ENCODE data around the gene COBL.

The COBL gene

DNA sequence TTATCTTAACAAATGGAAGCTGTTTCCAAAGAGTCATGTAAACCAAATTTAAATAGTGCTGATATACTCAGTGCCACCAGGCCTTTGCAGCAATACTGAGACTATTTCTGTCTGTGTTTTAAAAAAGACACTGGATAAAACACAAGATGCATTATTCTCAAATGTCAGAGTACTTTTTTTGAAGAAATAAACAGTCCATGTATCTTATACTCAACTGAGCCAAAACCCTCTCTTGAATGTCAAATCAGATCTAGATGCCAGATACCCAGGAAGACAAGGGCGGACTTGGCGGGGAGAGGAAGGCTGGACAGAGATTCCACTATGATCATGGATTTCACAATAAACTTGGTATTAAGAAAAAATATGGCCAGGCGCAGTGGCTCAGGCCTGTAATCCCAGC lies 127.6 kb downstream of the COBL start:
- no peak for TF ChIP-seq FOXP2 (optimal IDR thresholded peaks at IDR 0.05; ENCODE audit: borderline replicate concordance, extremely low read depth, extremely low read length, insufficient read depth)
- no peak for TF ChIP-seq REST (IDR thresholded peaks at IDR 0.05; ENCODE audit: insufficient read depth in 1 of 2, low read depth in 2 of 2, low read length in 2 of 2)
- no peak for TF ChIP-seq TAF1 (IDR thresholded peaks at IDR 0.05; ENCODE audit: borderline replicate concordance, insufficient read depth, low read length)
- no peak for TF ChIP-seq POLR2AphosphoS5 (IDR thresholded peaks at IDR 0.05; ENCODE audit: low read depth, low read length)
- TF ChIP-seq SIN3A (IDR thresholded peaks at IDR 0.05; ENCODE audit: borderline replicate concordance, insufficient read depth, low read length) = no peak

DNA sequence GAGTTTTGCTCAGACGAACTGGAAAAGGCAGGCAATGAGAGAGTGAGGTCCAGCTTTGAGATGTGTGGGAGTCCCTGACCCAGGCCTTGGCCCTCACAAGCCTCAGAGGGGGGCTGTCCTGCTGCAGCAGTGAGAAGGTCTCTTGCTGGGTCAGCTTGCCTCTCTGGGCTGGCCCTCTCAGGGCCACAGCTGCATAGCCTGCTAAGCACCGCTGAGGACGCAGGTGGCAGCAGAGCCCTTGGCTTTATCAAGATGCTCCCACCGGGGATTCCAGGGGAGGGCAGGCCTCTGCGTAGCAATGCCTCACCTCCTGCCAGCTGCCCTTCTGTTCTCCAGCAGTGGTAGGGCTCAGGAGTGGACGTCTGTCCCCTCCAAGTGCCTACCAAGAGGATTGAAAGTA lies 128.7 kb downstream of the COBL start:
- TF ChIP-seq REST (IDR thresholded peaks at IDR 0.05; ENCODE audit: insufficient read depth in 1 of 2, low read depth in 2 of 2, low read length in 2 of 2) = no peak
- TF ChIP-seq FOXP2 (optimal IDR thresholded peaks at IDR 0.05; ENCODE audit: borderline replicate concordance, extremely low read depth, extremely low read length, insufficient read depth) = no peak
- no peak for TF ChIP-seq TAF1 (IDR thresholded peaks at IDR 0.05; ENCODE audit: borderline replicate concordance, insufficient read depth, low read length)
- TF ChIP-seq POLR2AphosphoS5 (IDR thresholded peaks at IDR 0.05; ENCODE audit: low read depth, low read length) = no peak
- no peak for TF ChIP-seq SIN3A (IDR thresholded peaks at IDR 0.05; ENCODE audit: borderline replicate concordance, insufficient read depth, low read length)

GRCh38 chr7:51186531-51186930 lies 130.1 kb downstream of the COBL start:
- TF ChIP-seq POLR2AphosphoS5 (IDR thresholded peaks at IDR 0.05; ENCODE audit: low read depth, low read length) (no peak), SIN3A (IDR thresholded peaks at IDR 0.05; ENCODE audit: borderline replicate concordance, insufficient read depth, low read length) (no peak), REST (IDR thresholded peaks at IDR 0.05; ENCODE audit: insufficient read depth in 1 of 2, low read depth in 2 of 2, low read length in 2 of 2) (no peak), TAF1 (IDR thresholded peaks at IDR 0.05; ENCODE audit: borderline replicate concordance, insufficient read depth, low read length) (no peak), FOXP2 (optimal IDR thresholded peaks at IDR 0.05; ENCODE audit: borderline replicate concordance, extremely low read depth, extremely low read length, insufficient read depth) (no peak)

DNA sequence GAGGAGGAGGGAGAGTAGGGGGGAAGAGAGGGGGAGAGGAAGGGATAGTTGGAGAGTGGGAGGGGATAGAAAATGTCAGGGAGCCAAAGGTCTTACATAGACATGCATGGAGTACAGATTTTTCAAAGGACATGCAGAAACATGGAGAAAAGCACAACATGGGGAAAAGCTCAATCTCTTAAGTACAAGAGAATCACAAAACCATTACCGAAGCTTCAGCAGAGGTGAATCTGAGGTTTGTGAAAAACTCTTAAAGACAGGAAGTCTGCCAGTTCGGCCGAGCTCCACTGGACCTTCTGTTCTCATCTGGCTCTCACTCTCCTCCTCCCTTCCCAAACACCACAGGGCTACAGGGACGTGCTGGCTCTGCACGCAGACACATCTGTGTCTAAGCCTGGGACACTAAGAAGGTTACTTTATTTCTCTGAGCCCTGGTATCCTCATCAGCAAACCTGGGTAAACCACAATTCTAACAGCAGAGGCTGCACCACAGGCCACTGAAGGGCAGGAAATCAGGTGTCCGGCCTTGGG lies 133.9 kb downstream of the COBL start:
- no peak for TF ChIP-seq FOXP2 (optimal IDR thresholded peaks at IDR 0.05; ENCODE audit: borderline replicate concordance, extremely low read depth, extremely low read length, insufficient read depth)

DNA sequence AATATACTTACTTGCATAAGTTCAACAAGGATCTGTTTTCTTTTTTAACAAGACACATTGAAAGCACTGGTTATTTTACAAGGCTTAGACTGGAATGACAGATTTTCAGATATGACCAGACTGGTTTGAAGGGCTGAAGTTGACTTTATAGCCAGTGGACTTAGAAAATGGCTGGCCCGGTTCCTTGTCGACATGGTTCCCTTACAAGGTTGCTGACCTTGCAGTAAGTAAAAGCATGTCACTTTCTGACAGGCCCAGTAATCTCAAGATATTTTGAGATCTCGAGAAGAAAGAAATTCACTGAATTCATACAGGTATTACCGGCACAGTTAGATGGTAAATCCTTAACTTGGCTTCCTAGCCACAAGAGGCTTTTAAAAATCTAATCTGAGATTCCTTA lies 136.5 kb downstream of the COBL start:
- TF ChIP-seq POLR2AphosphoS5 (IDR thresholded peaks at IDR 0.05; ENCODE audit: low read depth, low read length) = no peak
- TF ChIP-seq REST (IDR thresholded peaks at IDR 0.05; ENCODE audit: insufficient read depth in 1 of 2, low read depth in 2 of 2, low read length in 2 of 2) = no peak
- no peak for TF ChIP-seq FOXP2 (optimal IDR thresholded peaks at IDR 0.05; ENCODE audit: borderline replicate concordance, extremely low read depth, extremely low read length, insufficient read depth)
- TF ChIP-seq SIN3A (IDR thresholded peaks at IDR 0.05; ENCODE audit: borderline replicate concordance, insufficient read depth, low read length) = no peak
- no peak for TF ChIP-seq TAF1 (IDR thresholded peaks at IDR 0.05; ENCODE audit: borderline replicate concordance, insufficient read depth, low read length)

Data from PFSK-1 (cell line).